ENCODE measurements around the gene ADCY3. TPM values are rescaled to one million over a fixed set of nuclear protein-coding genes. Genes with fewer than 3 reads are reported as not detected.

The ADCY3 gene
- total RNA-seq, 1 experiment from 2014 or later, result 57.6 TPM

- H3K36me3 ChIP-seq (ENCODE audit: insufficient read depth, low read length), result peaks cover 28% of the 10 kb centered on the region
- no peaks in the 10 kb centered on the region for H3K9me2 ChIP-seq (replicated peaks; ENCODE audit: insufficient read depth, low read length)
- no peaks in the 10 kb centered on the region for H3K27me3 ChIP-seq (ENCODE audit: low read length)
- no peak overlapping the region for H3K27ac ChIP-seq (ENCODE audit: low read length)
- H2AFZ ChIP-seq (ENCODE audit: low read length), result no peak overlapping the region
- peaks cover 9% of the 10 kb centered on the region for H3K4me1 ChIP-seq (ENCODE audit: low read length)
- no peaks in the 10 kb centered on the region for H3K9me3 ChIP-seq (ENCODE audit: low read length)
- no peak overlapping the region for H3K9ac ChIP-seq (ENCODE audit: low read length)
- no peaks in the 10 kb centered on the region for H3K79me2 ChIP-seq (ENCODE audit: low read length)
- H3K4me3 ChIP-seq (ENCODE audit: low read length), result no peak overlapping the region
- H4K20me1 ChIP-seq (ENCODE audit: insufficient read depth, low read depth, low read length), result no peaks in the 10 kb centered on the region
- DNase-seq, result no peak
- no peak overlapping the region for H3K4me2 ChIP-seq (ENCODE audit: low read depth, low read length, poor library complexity, severe bottlenecking)
These were observed 93.3 kb downstream of the ADCY3 start for GRCh38 chr2:24826773-24827145.

GRCh38 chr2:24825883-24826772 is 93.9 kb downstream of the ADCY3 start:
- Histone ChIP-seq H3K4me2 (ENCODE audit: low read depth, low read length, poor library complexity, severe bottlenecking) (no peak overlapping the region), H3K9me3 (ENCODE audit: low read length) (no peaks in the 10 kb centered on the region), H3K27ac (ENCODE audit: low read length) (no peak overlapping the region), H3K27me3 (ENCODE audit: low read length) (no peaks in the 10 kb centered on the region), H3K36me3 (ENCODE audit: insufficient read depth, low read length) (peaks cover 31% of the 10 kb centered on the region), H2AFZ (ENCODE audit: low read length) (no peak overlapping the region), H4K20me1 (ENCODE audit: insufficient read depth, low read depth, low read length) (no peaks in the 10 kb centered on the region), H3K9me2 (replicated peaks; ENCODE audit: insufficient read depth, low read length) (no peaks in the 10 kb centered on the region), H3K4me1 (ENCODE audit: low read length) (peaks cover 9% of the 10 kb centered on the region), H3K79me2 (ENCODE audit: low read length) (no peaks in the 10 kb centered on the region), H3K9ac (ENCODE audit: low read length) (no peak overlapping the region), H3K4me3 (ENCODE audit: low read length) (no peak overlapping the region)
- no peak for DNase-seq

DNA sequence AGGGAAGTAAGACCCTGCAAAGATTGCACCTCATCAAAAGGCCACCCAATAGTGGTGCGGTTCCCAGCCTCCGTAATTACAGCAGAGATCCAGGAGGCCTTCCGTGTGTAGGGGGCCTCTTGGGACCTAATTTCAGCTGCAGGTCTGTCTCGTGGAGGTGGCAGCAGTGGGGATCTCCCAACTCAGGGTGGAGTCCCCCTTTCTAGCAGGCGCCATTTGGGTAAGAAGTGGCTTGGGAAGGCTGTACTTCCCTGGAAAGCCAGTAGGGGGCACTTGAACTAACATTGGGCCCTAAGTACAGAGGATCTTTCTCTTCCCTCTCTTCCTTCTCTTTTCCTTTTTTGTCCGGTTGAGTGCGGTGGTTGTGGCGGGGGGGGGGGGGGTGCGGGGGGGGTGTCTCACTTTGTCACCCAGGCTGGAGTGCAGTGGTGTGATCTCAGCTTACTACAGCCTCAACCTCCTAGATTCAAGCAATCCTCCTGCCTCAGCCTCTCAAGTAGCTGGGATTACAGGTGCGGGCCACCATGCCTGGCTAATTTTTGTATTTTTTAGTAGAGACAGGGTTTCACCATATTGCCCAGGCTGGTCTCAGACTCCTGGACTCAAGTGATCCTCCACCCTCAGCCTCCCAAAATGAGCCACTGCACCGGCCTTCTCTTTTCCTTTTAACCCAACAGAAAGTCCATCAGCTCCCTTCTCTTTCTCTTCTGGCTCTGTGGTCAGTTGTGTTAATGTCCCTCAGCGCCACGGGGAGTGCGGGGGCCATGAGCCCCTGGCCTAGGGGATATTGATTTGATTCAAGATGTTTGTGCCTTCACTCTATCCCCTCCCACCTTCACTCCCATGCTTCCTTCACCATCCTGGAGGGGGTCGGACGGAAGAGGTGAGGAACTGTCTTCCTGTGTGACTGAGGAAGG is 94.8 kb downstream of the ADCY3 start:
- H3K9ac ChIP-seq (ENCODE audit: low read length), result no peak overlapping the region
- no peaks in the 10 kb centered on the region for H3K79me2 ChIP-seq (ENCODE audit: low read length)
- H3K4me2 ChIP-seq (ENCODE audit: low read depth, low read length, poor library complexity, severe bottlenecking), result no peak overlapping the region
- H3K4me3 ChIP-seq (ENCODE audit: low read length), result no peak overlapping the region
- peaks cover 9% of the 10 kb centered on the region for H3K4me1 ChIP-seq (ENCODE audit: low read length)
- peaks cover 40% of the 10 kb centered on the region for H3K36me3 ChIP-seq (ENCODE audit: insufficient read depth, low read length)
- H3K27ac ChIP-seq (ENCODE audit: low read length), result no peak overlapping the region
- peak; percentile 69 for DNase-seq
- no peaks in the 10 kb centered on the region for H3K27me3 ChIP-seq (ENCODE audit: low read length)
- H4K20me1 ChIP-seq (ENCODE audit: insufficient read depth, low read depth, low read length), result no peaks in the 10 kb centered on the region
- no peak overlapping the region for H2AFZ ChIP-seq (ENCODE audit: low read length)
- no peaks in the 10 kb centered on the region for H3K9me3 ChIP-seq (ENCODE audit: low read length)
- H3K9me2 ChIP-seq (replicated peaks; ENCODE audit: insufficient read depth, low read length), result no peaks in the 10 kb centered on the region

DNA sequence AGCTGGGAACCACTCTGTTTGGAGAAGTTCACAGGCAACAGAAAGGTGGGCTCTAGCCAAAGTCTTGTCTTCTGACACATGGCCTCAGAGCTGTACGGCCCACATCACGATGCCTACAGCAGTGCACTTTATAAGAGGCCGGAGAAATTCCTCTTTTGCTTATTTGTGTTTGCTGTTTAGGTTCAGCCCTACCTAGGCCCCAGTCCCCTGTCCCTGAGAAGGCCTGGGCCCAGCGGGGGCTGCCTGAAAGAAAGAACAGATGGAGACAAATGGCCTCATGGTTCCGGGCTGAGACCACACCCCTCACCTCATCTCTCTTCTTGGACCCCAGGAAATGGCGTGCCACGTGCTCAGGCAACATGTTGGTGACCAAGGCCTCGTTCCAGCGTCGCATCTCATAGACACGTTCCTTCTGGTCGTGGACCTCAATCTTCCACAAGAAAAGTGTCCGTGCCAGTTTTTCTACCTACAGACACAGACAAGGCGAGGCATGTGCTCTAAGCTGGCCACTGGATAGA is 95.9 kb downstream of the ADCY3 start:
- DNase-seq, result no peak
- Histone ChIP-seq H3K4me2 (ENCODE audit: low read depth, low read length, poor library complexity, severe bottlenecking) (no peak overlapping the region), H3K27ac (ENCODE audit: low read length) (no peak overlapping the region), H4K20me1 (ENCODE audit: insufficient read depth, low read depth, low read length) (no peaks in the 10 kb centered on the region), H3K9me3 (ENCODE audit: low read length) (no peaks in the 10 kb centered on the region), H3K27me3 (ENCODE audit: low read length) (no peaks in the 10 kb centered on the region), H3K9me2 (replicated peaks; ENCODE audit: insufficient read depth, low read length) (no peaks in the 10 kb centered on the region), H3K4me1 (ENCODE audit: low read length) (peaks cover 9% of the 10 kb centered on the region), H3K36me3 (ENCODE audit: insufficient read depth, low read length) (peaks cover 44% of the 10 kb centered on the region), H3K4me3 (ENCODE audit: low read length) (no peak overlapping the region), H3K79me2 (ENCODE audit: low read length) (no peaks in the 10 kb centered on the region), H3K9ac (ENCODE audit: low read length) (no peak overlapping the region), H2AFZ (ENCODE audit: low read length) (no peak overlapping the region)

GRCh38 chr2:24822049-24822706 is 97.9 kb downstream of the ADCY3 start:
- Histone ChIP-seq H3K27ac (ENCODE audit: low read length) (no peak overlapping the region), H3K9me2 (replicated peaks; ENCODE audit: insufficient read depth, low read length) (no peaks in the 10 kb centered on the region), H4K20me1 (ENCODE audit: insufficient read depth, low read depth, low read length) (no peaks in the 10 kb centered on the region), H3K4me3 (ENCODE audit: low read length) (no peak overlapping the region), H3K4me2 (ENCODE audit: low read depth, low read length, poor library complexity, severe bottlenecking) (no peak overlapping the region), H2AFZ (ENCODE audit: low read length) (no peak overlapping the region), H3K79me2 (ENCODE audit: low read length) (no peaks in the 10 kb centered on the region), H3K36me3 (ENCODE audit: insufficient read depth, low read length) (peaks cover 51% of the 10 kb centered on the region), H3K9me3 (ENCODE audit: low read length) (no peaks in the 10 kb centered on the region), H3K4me1 (ENCODE audit: low read length) (peaks cover 5% of the 10 kb centered on the region), H3K9ac (ENCODE audit: low read length) (no peak overlapping the region), H3K27me3 (ENCODE audit: low read length) (no peaks in the 10 kb centered on the region)
- no peak for DNase-seq

DNA sequence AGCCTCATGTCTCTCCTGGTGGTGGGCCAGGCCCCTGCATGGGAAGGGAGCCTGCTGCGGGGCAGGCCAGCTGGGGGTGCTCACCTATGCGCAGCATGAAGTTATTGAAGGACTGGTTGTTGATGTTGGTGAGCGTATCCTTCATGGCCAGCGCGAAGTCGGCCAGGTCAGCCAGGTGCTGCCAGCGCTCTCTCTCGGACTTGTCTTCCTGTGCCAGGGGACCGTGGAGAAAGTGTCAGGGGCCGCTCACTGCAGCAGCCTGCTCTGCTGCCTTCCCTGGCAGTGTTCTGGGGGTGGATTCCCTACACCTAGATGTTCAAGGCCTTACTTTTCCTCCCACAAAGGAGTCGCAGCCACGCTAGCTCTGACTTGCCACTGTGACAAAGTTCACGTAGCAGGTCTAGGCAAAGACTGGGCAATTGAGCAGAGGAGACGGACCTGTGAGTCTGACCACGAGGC is 98.6 kb downstream of the ADCY3 start:
- H4K20me1 ChIP-seq (ENCODE audit: insufficient read depth, low read depth, low read length), result no peaks in the 10 kb centered on the region
- H2AFZ ChIP-seq (ENCODE audit: low read length), result no peak overlapping the region
- no peaks in the 10 kb centered on the region for H3K27me3 ChIP-seq (ENCODE audit: low read length)
- DNase-seq, result no peak
- no peak overlapping the region for H3K4me2 ChIP-seq (ENCODE audit: low read depth, low read length, poor library complexity, severe bottlenecking)
- no peaks in the 10 kb centered on the region for H3K9me3 ChIP-seq (ENCODE audit: low read length)
- no peak overlapping the region for H3K4me3 ChIP-seq (ENCODE audit: low read length)
- no peaks in the 10 kb centered on the region for H3K4me1 ChIP-seq (ENCODE audit: low read length)
- H3K9me2 ChIP-seq (replicated peaks; ENCODE audit: insufficient read depth, low read length), result no peaks in the 10 kb centered on the region
- H3K79me2 ChIP-seq (ENCODE audit: low read length), result no peaks in the 10 kb centered on the region
- no peak overlapping the region for H3K9ac ChIP-seq (ENCODE audit: low read length)
- H3K27ac ChIP-seq (ENCODE audit: low read length), result no peak overlapping the region
- H3K36me3 ChIP-seq (ENCODE audit: insufficient read depth, low read length), result peaks cover 51% of the 10 kb centered on the region

DNA sequence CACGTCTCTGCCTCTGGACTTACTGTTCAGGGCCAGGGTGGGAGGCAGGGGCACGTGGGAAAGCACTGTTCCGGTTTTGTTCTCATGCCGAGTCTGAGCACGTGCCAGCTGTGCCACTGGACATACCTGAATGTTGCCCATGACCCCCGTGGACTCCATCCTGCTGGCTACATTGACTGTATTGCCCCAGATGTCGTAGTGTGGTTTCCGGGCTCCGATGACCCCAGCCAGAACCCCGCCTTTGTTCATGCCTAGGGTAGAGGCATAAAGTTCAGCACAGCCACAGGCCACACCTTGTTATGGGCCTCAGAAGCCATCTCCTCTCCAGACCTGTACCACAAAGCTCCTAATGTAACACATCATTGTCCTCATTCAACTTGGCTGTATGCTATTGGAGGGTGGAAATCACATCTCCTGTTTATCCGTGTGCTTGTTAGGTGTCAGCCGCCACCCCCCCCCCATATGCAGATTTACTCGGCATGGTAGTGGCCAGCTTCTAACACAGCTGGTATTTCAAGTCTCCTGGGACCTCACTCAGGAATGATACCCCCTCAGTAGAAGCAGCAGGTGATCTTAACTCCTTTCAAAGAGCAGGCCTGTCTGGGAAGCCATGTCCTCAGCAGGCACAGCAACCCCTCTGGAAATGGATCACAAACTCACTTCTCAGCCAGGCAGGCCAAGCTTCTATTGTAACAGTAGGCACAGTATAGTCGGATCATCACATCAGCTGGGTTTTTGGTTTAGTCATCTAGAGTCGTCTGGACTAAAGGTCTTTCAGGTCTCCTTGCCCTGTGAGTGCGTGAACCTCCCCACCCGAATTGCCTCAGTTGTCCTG is 99.2 kb downstream of the ADCY3 start:
- peaks cover 51% of the 10 kb centered on the region for H3K36me3 ChIP-seq (ENCODE audit: insufficient read depth, low read length)
- no peak overlapping the region for H2AFZ ChIP-seq (ENCODE audit: low read length)
- H3K4me2 ChIP-seq (ENCODE audit: low read depth, low read length, poor library complexity, severe bottlenecking), result no peak overlapping the region
- H3K9ac ChIP-seq (ENCODE audit: low read length), result no peak overlapping the region
- no peaks in the 10 kb centered on the region for H3K9me2 ChIP-seq (replicated peaks; ENCODE audit: insufficient read depth, low read length)
- H4K20me1 ChIP-seq (ENCODE audit: insufficient read depth, low read depth, low read length), result no peaks in the 10 kb centered on the region
- H3K27ac ChIP-seq (ENCODE audit: low read length), result no peak overlapping the region
- H3K9me3 ChIP-seq (ENCODE audit: low read length), result no peaks in the 10 kb centered on the region
- H3K4me1 ChIP-seq (ENCODE audit: low read length), result no peaks in the 10 kb centered on the region
- no peak for DNase-seq
- no peaks in the 10 kb centered on the region for H3K79me2 ChIP-seq (ENCODE audit: low read length)
- H3K27me3 ChIP-seq (ENCODE audit: low read length), result no peaks in the 10 kb centered on the region
- H3K4me3 ChIP-seq (ENCODE audit: low read length), result no peak overlapping the region

Measured in Karpas-422 (cell line).